ENCODE results near the gene CTBP1. TPM values are rescaled to one million over a fixed set of nuclear protein-coding genes. Genes with fewer than 3 reads are reported as not detected.
A peak's percentile ranks its signal among the peaks of the same experiment; 100 is the strongest.

The CTBP1 gene
- 246 and 262 TPM in 2 replicates for total RNA-seq

DNA sequence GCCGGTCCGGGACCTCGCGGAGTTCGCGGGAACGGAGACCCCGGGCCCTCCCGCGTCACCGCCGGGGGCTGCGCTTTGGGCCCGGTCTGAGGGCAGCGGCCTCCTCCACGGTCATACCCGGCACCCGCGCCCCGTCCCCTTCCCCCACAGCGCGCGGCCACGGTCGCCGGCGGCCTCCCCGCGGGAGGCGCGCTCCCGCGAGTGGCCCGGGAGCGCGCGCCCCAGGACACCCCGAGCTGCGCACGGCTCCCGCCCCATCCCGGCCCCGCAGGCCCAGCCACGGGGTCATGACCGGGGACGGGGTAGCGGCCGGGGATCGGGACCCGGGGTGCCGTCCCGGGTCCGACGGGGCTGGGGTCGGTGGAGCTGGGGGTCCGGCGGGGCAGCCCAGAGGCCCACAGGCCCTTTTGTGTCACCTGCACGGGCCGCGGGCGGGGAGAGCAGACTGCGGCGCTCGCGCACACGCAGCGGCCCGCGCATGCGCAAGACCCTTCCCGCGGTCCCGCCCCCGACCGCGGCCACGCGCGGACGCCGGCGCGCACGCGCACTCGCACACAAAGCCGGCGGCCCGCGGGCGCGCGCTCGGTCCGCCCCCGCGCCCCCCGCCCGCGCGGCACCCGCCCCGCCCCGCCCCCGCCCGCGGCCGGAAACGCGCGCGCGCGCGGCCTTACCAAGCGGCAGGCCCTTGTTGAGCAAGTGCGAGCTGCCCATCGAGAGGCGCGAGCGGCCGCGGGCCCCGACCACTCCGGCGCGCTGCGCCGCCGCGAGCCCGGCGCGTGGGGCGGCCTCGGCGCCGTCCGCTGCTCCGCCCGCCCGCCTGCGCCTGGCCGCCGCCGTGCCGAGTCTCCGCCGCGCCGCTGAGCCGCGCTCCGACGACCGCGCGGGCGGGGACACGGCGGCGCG lies at the start of gene CTBP1:
Gene CTBP1 (minus strand): TSS at position 886 of the 903 bp plus-strand sequence. CDS start 7,799 bp downstream, outside the sequence.
- TF ChIP-seq, protein P1, sequence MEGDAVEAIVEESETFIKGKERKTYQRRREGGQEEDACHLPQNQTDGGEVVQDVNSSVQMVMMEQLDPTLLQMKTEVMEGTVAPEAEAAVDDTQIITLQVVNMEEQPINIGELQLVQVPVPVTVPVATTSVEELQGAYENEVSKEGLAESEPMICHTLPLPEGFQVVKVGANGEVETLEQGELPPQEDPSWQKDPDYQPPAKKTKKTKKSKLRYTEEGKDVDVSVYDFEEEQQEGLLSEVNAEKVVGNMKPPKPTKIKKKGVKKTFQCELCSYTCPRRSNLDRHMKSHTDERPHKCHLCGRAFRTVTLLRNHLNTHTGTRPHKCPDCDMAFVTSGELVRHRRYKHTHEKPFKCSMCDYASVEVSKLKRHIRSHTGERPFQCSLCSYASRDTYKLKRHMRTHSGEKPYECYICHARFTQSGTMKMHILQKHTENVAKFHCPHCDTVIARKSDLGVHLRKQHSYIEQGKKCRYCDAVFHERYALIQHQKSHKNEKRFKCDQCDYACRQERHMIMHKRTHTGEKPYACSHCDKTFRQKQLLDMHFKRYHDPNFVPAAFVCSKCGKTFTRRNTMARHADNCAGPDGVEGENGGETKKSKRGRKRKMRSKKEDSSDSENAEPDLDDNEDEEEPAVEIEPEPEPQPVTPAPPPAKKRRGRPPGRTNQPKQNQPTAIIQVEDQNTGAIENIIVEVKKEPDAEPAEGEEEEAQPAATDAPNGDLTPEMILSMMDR (IDR thresholded peaks at IDR 0.05; ENCODE audit: extremely low read depth, low read depth, low read length), result no peak
- Histone ChIP-seq H3K27me3 (ENCODE audit: insufficient read depth, low read length) (no peaks in the 10 kb centered on the region), H2AFZ (ENCODE audit: low read length) (peak within 1 kb of the TSS; percentile 88), H4K20me1 (ENCODE audit: insufficient read depth, low read length) (peaks cover 37% of the 10 kb centered on the region), H3K36me3 (ENCODE audit: insufficient read depth, low read length) (peaks cover 7% of the 10 kb centered on the region), H3K79me2 (ENCODE audit: insufficient read depth, low read length) (peaks cover 56% of the 10 kb centered on the region), H3K4me3 (ENCODE audit: insufficient read depth, low read length) (peak within 1 kb of the TSS; percentile 86), H3K27ac (ENCODE audit: low read depth, low read length) (peak within 1 kb of the TSS; percentile 68), H3K9me3 (ENCODE audit: low read depth, low read length) (peaks cover 7% of the 10 kb centered on the region), H3K4me1 (ENCODE audit: insufficient read depth, low read length) (peaks cover 24% of the 10 kb centered on the region), H3K4me2 (ENCODE audit: insufficient read depth, low read length) (peak within 1 kb of the TSS; percentile 90)
- DNase-seq (ENCODE audit: insufficient read length, low spot score, missing footprints), result peak; percentile 100

DNA sequence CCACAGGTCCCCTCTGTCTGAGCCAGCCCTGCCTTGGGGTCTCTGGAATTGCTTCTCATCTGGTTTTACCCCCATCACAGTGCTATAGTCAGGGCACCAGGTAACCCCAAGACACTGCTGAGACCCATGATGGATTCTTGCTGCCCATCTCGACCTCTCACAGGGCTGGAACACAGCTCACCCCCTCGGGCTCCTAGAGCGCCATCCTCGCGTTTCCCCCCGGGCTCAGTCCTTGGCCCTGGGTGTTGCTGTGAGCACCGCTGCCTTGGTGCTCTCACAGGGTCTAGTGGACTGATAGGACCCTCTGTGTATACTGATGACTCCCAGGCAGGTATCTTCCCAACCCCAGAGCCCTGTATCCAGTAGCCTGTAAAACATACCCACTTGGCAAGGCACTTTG lies 49.5 kb upstream of the CTBP1 start:
- Histone ChIP-seq H3K9me3 (ENCODE audit: low read depth, low read length) (no peaks in the 10 kb centered on the region), H3K79me2 (ENCODE audit: insufficient read depth, low read length) (peaks cover 95% of the 10 kb centered on the region), H3K4me3 (ENCODE audit: insufficient read depth, low read length) (no peak overlapping the region), H3K36me3 (ENCODE audit: insufficient read depth, low read length) (peaks cover 28% of the 10 kb centered on the region), H3K27ac (ENCODE audit: low read depth, low read length) (no peak overlapping the region), H3K4me1 (ENCODE audit: insufficient read depth, low read length) (peaks cover 11% of the 10 kb centered on the region), H3K27me3 (ENCODE audit: insufficient read depth, low read length) (no peaks in the 10 kb centered on the region), H4K20me1 (ENCODE audit: insufficient read depth, low read length) (peaks cover 71% of the 10 kb centered on the region), H2AFZ (ENCODE audit: low read length) (no peak overlapping the region), H3K4me2 (ENCODE audit: insufficient read depth, low read length) (no peak overlapping the region)
- TF ChIP-seq, protein P1 (IDR thresholded peaks at IDR 0.05; ENCODE audit: extremely low read depth, low read depth, low read length), result no peak
- DNase-seq (ENCODE audit: insufficient read length, low spot score, missing footprints), result peak; percentile 32

DNA sequence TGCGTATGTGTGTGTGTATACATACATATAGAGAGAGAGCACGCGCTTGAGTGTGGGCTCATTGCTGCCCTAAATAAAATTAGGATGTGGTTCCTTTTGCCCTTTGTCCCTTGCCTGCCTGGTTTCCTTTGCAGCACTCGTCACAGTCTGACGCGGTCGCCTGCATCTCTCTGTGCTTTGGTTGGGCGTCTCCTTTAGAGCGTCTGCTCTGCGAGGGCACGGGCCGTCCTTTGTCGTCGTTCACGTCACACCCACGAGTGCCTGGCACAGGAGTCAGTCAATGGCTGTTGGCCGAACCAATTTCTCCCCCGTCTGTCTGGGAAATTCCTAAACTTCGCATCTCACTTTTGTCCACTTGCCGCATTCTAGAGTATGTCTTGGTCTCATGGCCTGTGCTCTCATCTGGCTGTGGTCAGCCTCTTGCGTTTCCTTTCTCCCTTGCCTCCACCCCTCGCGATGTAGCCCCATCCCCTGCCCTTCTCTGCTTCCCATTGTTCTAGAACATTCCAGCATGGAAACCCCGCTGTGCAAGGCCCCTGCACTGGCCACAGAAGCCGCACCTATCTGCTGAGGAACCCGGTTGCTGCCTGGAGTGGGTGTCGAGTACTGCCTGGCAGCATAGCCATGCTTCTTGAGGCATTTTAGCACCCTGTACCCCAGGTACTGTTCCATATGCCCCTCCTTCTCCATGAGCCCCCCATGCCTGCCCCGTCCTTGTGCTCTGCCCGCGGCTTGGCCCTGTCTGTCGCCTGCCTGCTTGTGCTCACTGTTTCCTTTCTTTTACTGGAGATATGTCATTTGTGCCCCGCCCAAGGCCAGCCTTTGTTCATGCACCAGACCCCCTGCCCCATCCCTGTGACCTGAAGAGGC lies 48.8 kb upstream of the CTBP1 start:
- H3K4me2 ChIP-seq (ENCODE audit: insufficient read depth, low read length), result no peak overlapping the region
- TF ChIP-seq, protein P1 (IDR thresholded peaks at IDR 0.05; ENCODE audit: extremely low read depth, low read depth, low read length), result no peak
- H3K79me2 ChIP-seq (ENCODE audit: insufficient read depth, low read length), result peaks cover 95% of the 10 kb centered on the region
- peaks cover 28% of the 10 kb centered on the region for H3K36me3 ChIP-seq (ENCODE audit: insufficient read depth, low read length)
- H3K4me1 ChIP-seq (ENCODE audit: insufficient read depth, low read length), result peaks cover 12% of the 10 kb centered on the region
- DNase-seq (ENCODE audit: insufficient read length, low spot score, missing footprints), result peak; percentile 64
- H2AFZ ChIP-seq (ENCODE audit: low read length), result no peak overlapping the region
- no peaks in the 10 kb centered on the region for H3K9me3 ChIP-seq (ENCODE audit: low read depth, low read length)
- no peak overlapping the region for H3K27ac ChIP-seq (ENCODE audit: low read depth, low read length)
- H3K4me3 ChIP-seq (ENCODE audit: insufficient read depth, low read length), result no peak overlapping the region
- peaks cover 69% of the 10 kb centered on the region for H4K20me1 ChIP-seq (ENCODE audit: insufficient read depth, low read length)
- H3K27me3 ChIP-seq (ENCODE audit: insufficient read depth, low read length), result no peaks in the 10 kb centered on the region
